HG03045 (cell line): ENCODE results near the gene POLR1H.

ENCODE experiments used
- ATAC-seq: cut with Tn5 transposase; IDR thresholded peaks from one replicate; pipeline ENCODE4 v1.9.1; 2021; ENCODE audit warnings: mild to moderate bottlenecking, moderate library complexity; ENCODE audit not compliant: unreplicated experiment

The POLR1H gene

DNA sequence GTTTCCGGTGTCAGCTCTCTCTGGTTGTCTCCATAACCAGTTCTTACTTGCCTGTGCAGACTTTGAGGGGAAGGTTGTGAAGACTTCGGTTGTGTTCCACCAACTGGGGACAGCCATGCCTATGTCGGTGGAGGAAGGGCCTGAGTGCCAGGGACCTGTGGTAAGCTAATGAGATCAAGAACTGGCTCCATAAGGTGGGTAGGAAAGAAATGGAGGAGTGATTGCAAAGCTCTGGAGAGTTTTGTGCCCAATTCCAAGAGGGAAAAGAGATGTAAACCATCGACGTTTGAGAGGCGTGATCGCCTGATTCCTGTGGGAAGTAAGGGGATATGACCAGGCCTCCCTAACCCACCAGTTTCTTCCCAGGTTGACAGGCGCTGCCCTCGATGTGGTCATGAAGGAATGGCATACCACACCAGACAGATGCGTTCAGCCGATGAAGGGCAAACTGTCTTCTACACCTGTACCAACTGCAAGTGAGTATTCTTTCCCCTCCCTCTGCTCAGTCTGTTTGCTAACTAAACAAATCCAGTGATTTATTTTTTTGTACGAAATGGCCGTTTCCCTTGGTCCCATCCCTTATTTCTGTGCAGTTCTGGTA lies 893 bp downstream of the POLR1H start:
- no peak for ATAC-seq

DNA sequence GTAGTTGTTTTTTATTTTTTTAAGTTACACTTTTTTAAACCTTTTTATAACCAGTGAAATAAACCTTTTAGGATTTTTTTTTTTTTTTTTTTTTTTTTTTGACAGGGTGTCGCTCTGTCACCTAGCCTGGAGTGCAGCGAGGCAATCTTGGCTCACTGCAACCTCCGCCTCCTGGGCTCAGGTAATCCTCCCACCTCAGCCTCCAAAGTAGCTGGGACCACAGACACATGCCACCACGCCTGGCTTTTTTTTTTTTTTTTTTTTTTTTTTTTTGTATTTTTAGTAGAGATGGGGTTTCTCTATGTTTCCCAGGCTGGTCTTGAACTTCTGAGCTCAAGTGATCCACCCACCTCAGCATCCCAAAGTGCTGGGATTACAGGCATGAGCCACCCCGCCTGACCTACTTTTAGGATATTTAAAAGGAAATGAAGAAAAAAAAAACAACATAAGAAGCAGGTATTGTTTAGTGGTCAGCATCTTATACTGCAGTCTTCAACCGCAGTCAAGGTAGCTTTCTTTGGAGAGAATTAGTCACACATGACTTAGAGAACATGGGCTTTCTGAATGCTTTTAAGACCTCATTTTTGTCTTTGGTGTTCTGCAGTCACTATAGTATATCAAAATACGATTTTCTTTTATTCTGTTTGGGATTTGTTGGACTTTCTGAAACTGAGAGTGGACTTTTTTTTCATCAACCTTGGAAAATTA lies 1.6 kb downstream of the POLR1H start:
- no peak for ATAC-seq

GRCh38 chr6:30063315-30063714 lies 2.2 kb downstream of the POLR1H start:
- ATAC-seq, result no peak

GRCh38 chr6:30066082-30066481 lies 5.0 kb downstream of the POLR1H start:
- ATAC-seq, result no peak

- peak; percentile 96 for ATAC-seq
These were observed 5.8 kb downstream of the POLR1H start, which contains the start of gene PPP1R11 for GRCh38 chr6:30066577-30067459. Gene PPP1R11, plus strand, starts transcription at chr6:30067198. Its CDS starts 213 bp downstream, at chr6:30067411.

GRCh38 chr6:30067460-30068139 lies 6.5 kb downstream of the POLR1H start:
- ATAC-seq, result no peak

DNA sequence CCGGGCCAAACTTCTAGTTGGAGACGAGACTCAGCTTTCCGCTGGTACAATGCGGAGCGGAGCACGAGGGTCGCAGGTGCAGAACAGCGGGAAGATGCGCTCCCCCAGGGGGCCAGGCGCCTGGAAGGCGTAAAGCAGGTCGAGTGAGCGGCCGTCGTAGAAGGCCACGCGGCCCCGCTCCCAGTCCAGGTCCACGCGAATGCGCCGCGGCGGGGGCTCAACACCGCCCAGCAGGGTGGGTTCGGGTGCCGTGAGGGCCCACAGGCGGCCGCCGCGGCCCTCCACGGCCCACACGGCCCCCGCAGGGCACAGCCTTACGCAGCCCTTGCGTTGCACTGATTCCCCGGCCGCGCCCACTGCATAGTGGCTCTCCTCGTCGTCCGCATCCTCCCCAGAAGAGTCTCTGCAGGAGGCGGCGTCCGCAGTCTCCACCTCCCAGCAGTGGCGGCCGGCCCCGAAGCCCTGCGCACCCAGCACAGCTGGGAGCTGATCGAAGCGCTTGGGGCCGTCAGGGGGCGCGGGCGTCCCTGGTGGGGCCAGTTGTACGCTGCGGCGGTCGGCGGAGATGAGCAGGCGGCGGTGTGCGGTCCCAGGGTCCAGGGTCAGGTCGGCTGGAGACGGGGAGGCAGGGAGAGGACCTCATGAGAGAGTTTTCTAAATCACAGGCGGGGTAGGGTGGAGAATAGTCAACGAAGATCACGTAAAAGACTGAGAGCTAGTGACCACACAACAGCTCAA lies 10.2 kb downstream of the POLR1H start:
- ATAC-seq, result no peak

GRCh38 chr6:30071858-30072257 lies 10.8 kb downstream of the POLR1H start:
- no peak for ATAC-seq

- no peak for ATAC-seq
These were observed 12.6 kb downstream of the POLR1H start for GRCh38 chr6:30073489-30074235.

DNA sequence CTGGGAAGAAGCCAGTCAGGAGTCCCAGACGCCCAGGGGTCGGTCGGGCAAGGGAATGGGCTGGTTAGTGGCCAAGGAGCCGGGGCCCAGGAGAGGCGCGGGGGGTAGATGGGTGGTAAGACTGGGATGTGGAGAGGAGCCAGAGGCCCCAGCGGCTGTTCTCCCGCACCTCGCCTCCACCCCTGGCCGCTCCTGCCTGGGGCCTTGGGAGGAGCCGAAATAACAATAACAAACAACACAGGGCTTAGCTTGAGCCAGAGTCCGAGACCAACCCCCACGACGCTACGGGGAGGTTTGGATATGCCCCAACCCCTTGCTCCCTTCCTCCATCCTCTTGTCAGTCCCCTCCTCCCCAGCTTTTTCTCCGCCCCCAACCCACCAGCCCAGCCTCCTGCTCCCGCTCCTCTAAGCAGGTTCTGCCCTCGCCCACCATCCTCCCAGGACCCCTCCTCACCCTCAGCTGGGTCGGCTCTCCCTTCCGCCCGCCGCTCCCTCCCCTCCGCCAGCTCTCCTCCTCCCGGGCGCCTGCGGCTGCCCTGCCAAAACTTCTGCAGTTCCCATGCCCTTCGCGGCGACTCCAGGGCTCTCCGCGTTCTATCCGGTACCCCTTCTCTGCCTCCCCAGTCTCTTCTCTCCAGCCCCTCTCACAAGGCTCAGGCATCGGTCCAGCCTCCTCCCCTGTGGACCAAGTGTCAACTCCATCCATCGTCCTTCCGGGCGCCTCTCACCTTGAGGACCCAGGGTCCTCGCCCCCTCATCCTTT lies 13.4 kb downstream of the POLR1H start:
- no peak for ATAC-seq

GRCh38 chr6:30075094-30075789 lies 14.2 kb downstream of the POLR1H start, which contains the start of gene RNF39:
Gene RNF39, minus strand, starts transcription at chr6:30075769. Its CDS starts 184 bp downstream, at chr6:30075585.
- no peak for ATAC-seq

DNA sequence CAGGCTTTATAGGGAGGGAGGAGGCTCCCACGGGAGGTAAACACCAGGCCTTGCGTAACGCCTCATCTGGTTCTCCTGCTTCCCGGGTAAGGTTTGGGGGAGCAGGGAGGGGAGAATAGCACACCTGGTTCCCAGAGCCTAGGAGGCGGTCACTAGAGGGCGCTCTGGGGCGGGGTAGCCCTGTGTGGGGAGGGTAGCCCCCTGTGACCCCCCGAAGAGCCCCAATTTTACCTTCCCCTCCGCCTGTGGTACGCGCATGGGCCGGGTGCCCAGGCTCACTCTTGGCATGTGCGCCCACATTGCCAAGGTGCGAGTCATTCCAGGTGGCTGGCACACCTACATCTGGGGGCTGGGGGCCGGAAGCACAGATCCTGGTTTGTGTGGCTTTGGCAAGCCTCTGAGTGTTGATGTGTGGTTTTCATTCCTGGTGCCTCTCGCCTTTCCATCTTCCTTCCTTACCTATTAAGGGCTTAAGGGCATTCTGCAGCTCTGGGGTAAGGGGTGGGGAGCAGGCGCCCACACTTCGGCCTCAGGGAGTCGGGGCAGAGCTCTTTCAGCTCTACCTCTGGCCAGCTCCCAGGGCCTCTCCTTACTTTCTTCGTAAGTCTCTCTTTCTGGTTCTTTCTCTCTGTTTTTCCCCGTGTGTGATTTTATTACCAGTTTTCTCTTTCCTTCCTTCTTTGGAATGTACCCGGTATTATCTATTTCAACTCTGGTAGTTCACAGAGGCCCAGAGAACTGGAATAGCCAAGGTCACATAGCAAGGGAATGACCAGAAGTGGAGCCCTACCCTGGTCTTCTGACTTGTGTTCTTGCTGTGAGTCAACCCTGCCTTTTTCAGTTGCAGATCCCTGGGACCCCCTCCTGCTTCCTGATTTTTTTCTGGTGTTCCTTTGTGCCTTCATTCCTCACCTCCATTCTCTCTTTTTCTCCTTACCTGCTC lies 15.0 kb downstream of the POLR1H start:
- ATAC-seq, result no peak

- no peak for ATAC-seq
These were observed 16.2 kb downstream of the POLR1H start for GRCh38 chr6:30077218-30077617.

GRCh38 chr6:30087876-30088275 lies 26.8 kb downstream of the POLR1H start:
- ATAC-seq, result no peak

DNA sequence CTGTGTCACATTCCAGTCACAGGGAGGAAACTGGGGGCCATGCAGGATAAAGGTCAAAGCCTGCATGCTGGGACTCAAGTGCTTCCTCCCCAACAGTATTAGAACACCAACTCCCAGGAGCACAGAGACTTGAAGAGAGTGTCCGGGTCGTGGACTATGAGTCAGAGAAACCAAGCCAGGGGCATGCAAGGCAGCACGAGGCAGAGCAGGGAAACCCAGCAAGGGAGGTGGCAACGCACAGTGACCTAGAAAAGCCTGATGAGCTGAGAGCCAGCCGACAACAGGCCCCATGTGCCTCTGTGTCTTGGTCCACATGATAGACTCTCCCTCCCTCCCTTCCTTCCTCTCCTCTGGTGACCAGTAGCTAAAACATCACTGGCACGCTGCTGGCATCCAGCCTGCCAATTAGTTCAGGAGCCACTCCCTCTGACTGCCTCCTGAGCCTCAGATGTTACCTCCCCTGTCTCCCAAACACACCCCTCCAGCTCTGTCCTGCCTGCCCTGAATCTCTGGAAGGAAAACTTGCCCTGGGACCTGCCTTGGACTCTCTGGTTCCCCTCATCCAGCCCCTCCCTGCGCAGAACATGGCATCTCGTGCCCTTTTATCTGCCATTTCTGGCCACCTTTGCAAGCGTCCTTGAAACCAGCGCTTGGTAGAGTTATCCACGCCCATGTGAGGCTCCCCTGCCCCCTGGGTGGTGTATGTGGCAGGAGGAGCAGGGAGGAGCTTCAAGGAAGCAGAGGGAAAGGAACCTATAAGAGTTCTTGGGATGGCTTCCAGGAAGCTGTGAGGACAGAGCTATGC lies 30.7 kb downstream of the POLR1H start:
- ATAC-seq, result no peak

DNA sequence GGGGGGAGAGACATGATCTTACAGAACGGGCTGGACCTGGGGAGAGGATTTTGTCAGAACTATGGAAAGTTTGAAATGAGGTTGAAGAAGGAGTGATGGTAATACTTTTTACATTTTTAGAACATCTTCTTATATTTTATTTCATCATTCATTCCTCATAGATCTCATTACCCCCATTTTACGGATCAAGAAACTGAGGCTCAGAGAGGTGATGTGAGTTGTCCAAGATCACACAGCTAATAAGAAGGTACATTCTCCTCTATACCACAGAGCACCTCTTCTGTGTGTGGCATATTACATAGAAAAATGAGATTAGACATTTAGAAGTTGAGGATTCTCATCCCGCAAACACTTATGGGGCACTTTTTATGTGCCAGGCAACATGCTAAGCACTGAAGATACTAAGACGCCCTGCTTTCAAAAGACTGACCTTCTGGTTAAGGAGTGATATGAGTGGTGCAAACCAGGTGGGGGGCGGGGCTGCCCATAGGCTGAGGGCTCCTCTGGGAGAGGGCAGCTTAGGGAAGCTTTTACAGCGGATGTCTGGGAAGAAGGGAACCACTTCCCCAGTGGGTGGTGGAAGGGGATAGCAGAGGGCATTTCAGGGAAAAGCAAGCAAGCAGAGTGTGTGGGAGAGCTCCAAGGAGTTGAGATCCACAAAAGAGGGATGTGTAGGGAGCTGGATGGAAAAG lies 31.9 kb downstream of the POLR1H start:
- no peak for ATAC-seq
